Measurements from ENCODE around the gene PAQR3. TPM values are rescaled to one million over a fixed set of nuclear protein-coding genes. Genes with fewer than 3 reads are reported as not detected.

The PAQR3 gene
- total RNA-seq, 1 experiment from 2014 or later, result 46.0 TPM

DNA sequence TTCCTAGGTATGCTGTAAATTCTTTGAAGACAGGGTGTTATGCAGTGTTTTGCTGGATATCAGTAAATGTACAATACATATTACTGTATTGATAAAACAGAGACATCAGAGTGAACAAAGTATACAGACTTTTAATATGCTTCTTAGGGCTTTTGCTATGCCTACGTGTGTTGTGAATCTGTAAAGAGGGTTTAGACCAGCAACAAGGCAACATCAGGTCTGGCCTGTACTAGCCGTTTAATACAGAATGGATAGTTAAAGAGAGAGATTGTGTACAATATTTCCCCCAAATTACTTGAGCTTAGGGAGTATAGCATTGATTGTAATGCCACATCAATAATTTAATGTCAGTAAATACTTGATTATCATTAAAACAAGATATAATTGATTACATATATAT lies 75.2 kb downstream of the PAQR3 start:
- no peaks in the 10 kb centered on the region for H3K4me1 ChIP-seq (ENCODE audit: low read length)
- H3K9me2 ChIP-seq (replicated peaks; ENCODE audit: insufficient read depth, low read length), result no peaks in the 10 kb centered on the region
- no peaks in the 10 kb centered on the region for H4K20me1 ChIP-seq (ENCODE audit: insufficient read depth, low read depth, low read length)
- H3K4me2 ChIP-seq (ENCODE audit: low read depth, low read length, poor library complexity, severe bottlenecking), result no peak overlapping the region
- H3K9me3 ChIP-seq (ENCODE audit: low read length), result no peaks in the 10 kb centered on the region
- H3K27me3 ChIP-seq (ENCODE audit: low read length), result no peaks in the 10 kb centered on the region
- no peak overlapping the region for H3K9ac ChIP-seq (ENCODE audit: low read length)
- H2AFZ ChIP-seq (ENCODE audit: low read length), result no peak overlapping the region
- H3K4me3 ChIP-seq (ENCODE audit: low read length), result no peak overlapping the region
- no peaks in the 10 kb centered on the region for H3K79me2 ChIP-seq (ENCODE audit: low read length)
- H3K36me3 ChIP-seq (ENCODE audit: insufficient read depth, low read length), result no peaks in the 10 kb centered on the region
- no peak overlapping the region for H3K27ac ChIP-seq (ENCODE audit: low read length)
- no peak for DNase-seq

DNA sequence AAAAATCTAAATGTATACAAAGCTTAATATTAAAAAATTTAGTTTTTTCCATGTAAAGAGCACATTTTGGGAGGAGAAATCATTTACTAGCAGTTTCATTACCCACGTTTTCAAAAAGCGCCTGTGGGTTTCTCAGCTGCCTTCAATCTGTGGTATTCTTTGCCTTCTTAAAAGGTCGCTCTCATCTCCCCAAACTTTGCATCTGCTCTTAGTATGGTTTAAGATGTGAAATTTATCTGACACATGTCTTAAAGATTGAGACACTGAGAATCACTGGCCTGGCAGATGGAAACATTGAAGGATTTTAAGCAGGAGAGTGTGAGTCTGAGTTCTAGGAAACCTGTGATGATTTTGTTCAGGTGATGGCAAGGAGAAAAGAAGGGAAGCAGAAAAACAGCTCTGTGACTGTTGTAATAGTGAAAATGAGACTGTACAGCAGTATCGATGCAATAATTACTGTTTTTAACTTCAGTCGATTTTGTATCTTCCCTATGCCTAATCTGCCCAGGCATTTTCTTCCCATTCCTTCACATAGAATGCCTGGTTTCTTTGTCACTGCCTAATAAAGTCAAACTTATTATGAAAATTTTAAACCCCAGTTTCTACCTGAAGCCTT lies 75.9 kb downstream of the PAQR3 start:
- Histone ChIP-seq H3K36me3 (ENCODE audit: insufficient read depth, low read length) (no peaks in the 10 kb centered on the region), H3K9me3 (ENCODE audit: low read length) (no peaks in the 10 kb centered on the region)
- DNase-seq, result no peak

DNA sequence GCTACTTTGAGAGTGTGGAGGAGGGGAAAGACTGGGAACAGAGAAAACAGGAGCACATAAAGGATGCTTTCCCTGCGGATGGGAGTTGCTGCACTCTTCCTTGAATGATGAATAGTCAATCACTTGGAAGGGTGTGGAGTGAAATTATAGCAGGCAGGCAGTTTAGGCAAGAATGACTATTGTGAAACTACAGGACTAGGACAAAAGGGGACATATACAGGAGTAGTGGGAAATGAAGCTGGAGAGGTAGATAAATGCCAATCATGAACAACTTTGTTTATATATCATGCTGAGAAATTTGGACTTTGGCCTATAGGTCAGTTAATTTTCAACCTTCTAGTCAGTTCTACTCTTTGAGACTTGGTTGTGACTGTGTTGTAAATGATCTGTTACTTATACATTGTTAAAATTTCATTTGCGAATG lies 76.9 kb downstream of the PAQR3 start:
- Histone ChIP-seq H3K4me3 (ENCODE audit: low read length) (no peak overlapping the region), H3K9me3 (ENCODE audit: low read length) (no peaks in the 10 kb centered on the region), H2AFZ (ENCODE audit: low read length) (no peak overlapping the region), H3K9ac (ENCODE audit: low read length) (no peak overlapping the region), H3K79me2 (ENCODE audit: low read length) (no peaks in the 10 kb centered on the region), H3K27me3 (ENCODE audit: low read length) (no peaks in the 10 kb centered on the region), H3K9me2 (replicated peaks; ENCODE audit: insufficient read depth, low read length) (no peaks in the 10 kb centered on the region), H3K4me1 (ENCODE audit: low read length) (no peaks in the 10 kb centered on the region), H4K20me1 (ENCODE audit: insufficient read depth, low read depth, low read length) (no peaks in the 10 kb centered on the region), H3K36me3 (ENCODE audit: insufficient read depth, low read length) (no peaks in the 10 kb centered on the region), H3K4me2 (ENCODE audit: low read depth, low read length, poor library complexity, severe bottlenecking) (no peak overlapping the region), H3K27ac (ENCODE audit: low read length) (no peak overlapping the region)
- DNase-seq, result no peak

More for the DNA sequence above, 75.9 kb downstream of the PAQR3 start:
- no peak overlapping the region for H3K9ac ChIP-seq (ENCODE audit: low read length)
- no peaks in the 10 kb centered on the region for H3K27me3 ChIP-seq (ENCODE audit: low read length)
- no peaks in the 10 kb centered on the region for H3K4me1 ChIP-seq (ENCODE audit: low read length)
- H4K20me1 ChIP-seq (ENCODE audit: insufficient read depth, low read depth, low read length), result no peaks in the 10 kb centered on the region
- no peak overlapping the region for H3K27ac ChIP-seq (ENCODE audit: low read length)
- no peaks in the 10 kb centered on the region for H3K79me2 ChIP-seq (ENCODE audit: low read length)
- no peak overlapping the region for H3K4me3 ChIP-seq (ENCODE audit: low read length)
- H2AFZ ChIP-seq (ENCODE audit: low read length), result no peak overlapping the region
- no peaks in the 10 kb centered on the region for H3K9me2 ChIP-seq (replicated peaks; ENCODE audit: insufficient read depth, low read length)
- no peak overlapping the region for H3K4me2 ChIP-seq (ENCODE audit: low read depth, low read length, poor library complexity, severe bottlenecking)

Small RNAs within 50 kb of the gene (small RNA-seq; reads per million reads assigned to genes)
- gene RN7SL127P, result not detected

Other genes starting within 250 kb of the PAQR3 start
- gene BMP2K, start 163.1 kb downstream of the PAQR3 start, total RNA-seq (2014; rRNA removed; shearing (Covaris generic); ENCODE audit: low replicate concordance), result 3.5 and 4.9 TPM in 2 replicates

Measured in Karpas-422 (cell line).